Retinal pigment epithelial cell (primary cell): Measurements from ENCODE around the gene POLG2.

Experiments
- DNase-seq: peaks from one replicate; pipeline ENCODE4 v3.0.0-alpha.2; 2010; ENCODE audit warnings: low read depth
- H3K4me3 ChIP-seq: 2 replicates; pipeline ENCODE4 v1.5.1; 2011; ENCODE audit warnings: mild to moderate bottlenecking, low read length, control low read depth, moderate library complexity
- CTCF ChIP-seq: conservative IDR thresholded peaks from 2 replicates; pipeline ENCODE4 v1.5.1; 2011; ENCODE audit warnings: low read depth, low read length, control low read depth, inconsistent platforms

POLG2 gene

GRCh38 chr17:64506576-64507412 is 9.9 kb upstream of the POLG2 start, which contains the start of gene CEP95:
Gene CEP95, plus strand, starts transcription at chr17:64506977. Its CDS starts 121 bp downstream, at chr17:64507098.
- TF ChIP-seq CTCF: no peak
- DNase-seq: peak; percentile 91

GRCh38 chr17:64506201-64506575 is 9.3 kb upstream of the POLG2 start, which contains the start of gene DDX5:
Gene DDX5, minus strand, starts transcription at chr17:64506289. Its CDS starts 170 bp downstream, at chr17:64506119.
- TF ChIP-seq CTCF: no peak
- H3K4me3 ChIP-seq: peak within 1 kb of the TSS; percentile 60
- DNase-seq: peak; percentile 92

More at GRCh38 chr17:64506576-64507412, 9.9 kb upstream of the POLG2 start, which contains the start of gene CEP95:
- peak within 1 kb of the TSS; percentile 60 for H3K4me3 ChIP-seq

GRCh38 chr17:64505340-64506200 is 8.7 kb upstream of the POLG2 start:
- no peak for TF ChIP-seq CTCF
- H3K4me3 ChIP-seq: peak overlapping the region; percentile 60
- peak; percentile 49 for DNase-seq

GRCh38 chr17:64504769-64505339 is 8.0 kb upstream of the POLG2 start:
- peak overlapping the region; percentile 60 for H3K4me3 ChIP-seq
- no peak for TF ChIP-seq CTCF
- no peak for DNase-seq

GRCh38 chr17:64503821-64504768 is 7.2 kb upstream of the POLG2 start:
- TF ChIP-seq CTCF: no peak
- H3K4me3 ChIP-seq: peak overlapping the region; percentile 60
- no peak for DNase-seq

GRCh38 chr17:64503341-64503740 is 6.5 kb upstream of the POLG2 start:
- TF ChIP-seq CTCF: no peak
- peak overlapping the region; percentile 60 for H3K4me3 ChIP-seq
- DNase-seq: no peak
